ENCODE measurements around the gene SPTB.
"Not testable (repeated sequence)": the region's sequence is repeated elsewhere in the genome, so short reads cannot be mapped to it uniquely, and the experiment has no call there.

The SPTB gene

GRCh38 chr14:64915029-64915424 lies 35.3 kb upstream of the SPTB start:
- peaks cover 10 to 12% of the 10 kb centered on the region in 2 donors for H3K4me1 ChIP-seq (ENCODE audit: control insufficient read depth in 1 of 2, insufficient read depth in 2 of 2, low read length in 2 of 2)
- H3K4me3 ChIP-seq (ENCODE audit: low read depth in 1 of 2, low read length in 2 of 2): peak overlapping the region; percentile 81 to 83
- no peaks in the 10 kb centered on the region for H3K27me3 ChIP-seq (ENCODE audit: low read depth, low read length)
- H3K27ac ChIP-seq (ENCODE audit: low read length): peak overlapping the region; percentile 97
- no peaks in the 10 kb centered on the region for H3K36me3 ChIP-seq (ENCODE audit: control insufficient read depth in 1 of 2, insufficient read depth in 2 of 2, low read length in 2 of 2)
- no peaks in the 10 kb centered on the region for H3K9me3 ChIP-seq (ENCODE audit: control insufficient read depth in 1 of 2, low read length in 2 of 2)

GRCh38 chr14:64914237-64915028 lies 34.7 kb upstream of the SPTB start, which contains the start of gene CHURC1:
Gene CHURC1 (plus strand): TSS chr14:64914455. CDS start chr14:64914496, 41 bp downstream.
- Histone ChIP-seq H3K27ac (ENCODE audit: low read length) (peak within 1 kb of the TSS; percentile 97), H3K4me1 (ENCODE audit: control insufficient read depth in 1 of 2, insufficient read depth in 2 of 2, low read length in 2 of 2) (peaks cover 10 to 12% of the 10 kb centered on the region in 2 donors), H3K27me3 (ENCODE audit: low read depth, low read length) (no peaks in the 10 kb centered on the region), H3K4me3 (ENCODE audit: low read depth in 1 of 2, low read length in 2 of 2) (peak within 1 kb of the TSS; percentile 81 to 83), H3K36me3 (ENCODE audit: control insufficient read depth in 1 of 2, insufficient read depth in 2 of 2, low read length in 2 of 2) (no peaks in the 10 kb centered on the region), H3K9me3 (ENCODE audit: control insufficient read depth in 1 of 2, low read length in 2 of 2) (no peaks in the 10 kb centered on the region)

- not testable (repeated sequence) for H3K36me3 ChIP-seq (ENCODE audit: control insufficient read depth in 1 of 2, insufficient read depth in 2 of 2, low read length in 2 of 2); H3K9me3 ChIP-seq (ENCODE audit: control insufficient read depth in 1 of 2, low read length in 2 of 2); H3K27me3 ChIP-seq (ENCODE audit: low read depth, low read length)
- peak overlapping the region; percentile 81 to 83 for H3K4me3 ChIP-seq (ENCODE audit: low read depth in 1 of 2, low read length in 2 of 2)
- peak overlapping the region; percentile 97 for H3K27ac ChIP-seq (ENCODE audit: low read length)
- peaks cover 10 to 12% of the 10 kb centered on the region in 2 donors for H3K4me1 ChIP-seq (ENCODE audit: control insufficient read depth in 1 of 2, insufficient read depth in 2 of 2, low read length in 2 of 2)
Measured at GRCh38 chr14:64913477-64913876, 33.8 kb upstream of the SPTB start.

GRCh38 chr14:64912261-64912660 lies 32.6 kb upstream of the SPTB start:
- Histone ChIP-seq H3K4me3 (ENCODE audit: low read depth in 1 of 2, low read length in 2 of 2) (no peak overlapping the region), H3K9me3 (ENCODE audit: control insufficient read depth in 1 of 2, low read length in 2 of 2) (no peaks in the 10 kb centered on the region), H3K27me3 (ENCODE audit: low read depth, low read length) (no peaks in the 10 kb centered on the region), H3K27ac (ENCODE audit: low read length) (no peak overlapping the region), H3K36me3 (ENCODE audit: control insufficient read depth in 1 of 2, insufficient read depth in 2 of 2, low read length in 2 of 2) (no peaks in the 10 kb centered on the region), H3K4me1 (ENCODE audit: control insufficient read depth in 1 of 2, insufficient read depth in 2 of 2, low read length in 2 of 2) (peaks cover 10 to 12% of the 10 kb centered on the region in 2 donors)

GRCh38 chr14:64910847-64911495 lies 31.3 kb upstream of the SPTB start:
- Histone ChIP-seq H3K36me3 (ENCODE audit: control insufficient read depth in 1 of 2, insufficient read depth in 2 of 2, low read length in 2 of 2) (no peaks in the 10 kb centered on the region), H3K27ac (ENCODE audit: low read length) (no peak overlapping the region), H3K27me3 (ENCODE audit: low read depth, low read length) (no peaks in the 10 kb centered on the region), H3K9me3 (ENCODE audit: control insufficient read depth in 1 of 2, low read length in 2 of 2) (no peaks in the 10 kb centered on the region), H3K4me3 (ENCODE audit: low read depth in 1 of 2, low read length in 2 of 2) (no peak overlapping the region), H3K4me1 (ENCODE audit: control insufficient read depth in 1 of 2, insufficient read depth in 2 of 2, low read length in 2 of 2) (peaks cover 10% of the 10 kb centered on the region in 2 donors)

GRCh38 chr14:64906022-64906421 lies 26.3 kb upstream of the SPTB start:
- no peaks in the 10 kb centered on the region for H3K36me3 ChIP-seq (ENCODE audit: control insufficient read depth in 1 of 2, insufficient read depth in 2 of 2, low read length in 2 of 2)
- H3K4me3 ChIP-seq (ENCODE audit: low read depth in 1 of 2, low read length in 2 of 2): no peak overlapping the region
- H3K4me1 ChIP-seq (ENCODE audit: control insufficient read depth in 1 of 2, insufficient read depth in 2 of 2, low read length in 2 of 2): no peaks in the 10 kb centered on the region
- no peaks in the 10 kb centered on the region for H3K27me3 ChIP-seq (ENCODE audit: low read depth, low read length)
- H3K27ac ChIP-seq (ENCODE audit: low read length): no peak overlapping the region
- no peaks in the 10 kb centered on the region for H3K9me3 ChIP-seq (ENCODE audit: control insufficient read depth in 1 of 2, low read length in 2 of 2)

GRCh38 chr14:64899958-64900357 lies 20.3 kb upstream of the SPTB start:
- Histone ChIP-seq H3K27ac (ENCODE audit: low read length) (no peak overlapping the region), H3K9me3 (ENCODE audit: control insufficient read depth in 1 of 2, low read length in 2 of 2) (no peaks in the 10 kb centered on the region), H3K4me1 (ENCODE audit: control insufficient read depth in 1 of 2, insufficient read depth in 2 of 2, low read length in 2 of 2) (no peaks in the 10 kb centered on the region), H3K36me3 (ENCODE audit: control insufficient read depth in 1 of 2, insufficient read depth in 2 of 2, low read length in 2 of 2) (no peaks in the 10 kb centered on the region), H3K4me3 (ENCODE audit: low read depth in 1 of 2, low read length in 2 of 2) (no peak overlapping the region), H3K27me3 (ENCODE audit: low read depth, low read length) (no peaks in the 10 kb centered on the region)

GRCh38 chr14:64891839-64892375 lies 12.2 kb upstream of the SPTB start:
- no peaks in the 10 kb centered on the region for H3K9me3 ChIP-seq (ENCODE audit: control insufficient read depth in 1 of 2, low read length in 2 of 2)
- no peak overlapping the region for H3K27ac ChIP-seq (ENCODE audit: low read length)
- H3K4me3 ChIP-seq (ENCODE audit: low read depth in 1 of 2, low read length in 2 of 2): no peak overlapping the region
- H3K27me3 ChIP-seq (ENCODE audit: low read depth, low read length): no peaks in the 10 kb centered on the region
- no peaks in the 10 kb centered on the region for H3K4me1 ChIP-seq (ENCODE audit: control insufficient read depth in 1 of 2, insufficient read depth in 2 of 2, low read length in 2 of 2)
- H3K36me3 ChIP-seq (ENCODE audit: control insufficient read depth in 1 of 2, insufficient read depth in 2 of 2, low read length in 2 of 2): no peaks in the 10 kb centered on the region

GRCh38 chr14:64891173-64891838 lies 11.6 kb upstream of the SPTB start:
- no peaks in the 10 kb centered on the region for H3K9me3 ChIP-seq (ENCODE audit: control insufficient read depth in 1 of 2, low read length in 2 of 2)
- H3K4me3 ChIP-seq (ENCODE audit: low read depth in 1 of 2, low read length in 2 of 2): no peak overlapping the region
- H3K27ac ChIP-seq (ENCODE audit: low read length): no peak overlapping the region
- no peaks in the 10 kb centered on the region for H3K27me3 ChIP-seq (ENCODE audit: low read depth, low read length)
- H3K36me3 ChIP-seq (ENCODE audit: control insufficient read depth in 1 of 2, insufficient read depth in 2 of 2, low read length in 2 of 2): no peaks in the 10 kb centered on the region
- no peaks in the 10 kb centered on the region for H3K4me1 ChIP-seq (ENCODE audit: control insufficient read depth in 1 of 2, insufficient read depth in 2 of 2, low read length in 2 of 2)

GRCh38 chr14:64889352-64889751 lies 9.6 kb upstream of the SPTB start:
- H3K27me3 ChIP-seq (ENCODE audit: low read depth, low read length): no peaks in the 10 kb centered on the region
- no peak overlapping the region for H3K4me3 ChIP-seq (ENCODE audit: low read depth in 1 of 2, low read length in 2 of 2)
- H3K9me3 ChIP-seq (ENCODE audit: control insufficient read depth in 1 of 2, low read length in 2 of 2): no peaks in the 10 kb centered on the region
- H3K27ac ChIP-seq (ENCODE audit: low read length): no peak overlapping the region
- no peaks in the 10 kb centered on the region for H3K4me1 ChIP-seq (ENCODE audit: control insufficient read depth in 1 of 2, insufficient read depth in 2 of 2, low read length in 2 of 2)
- no peaks in the 10 kb centered on the region for H3K36me3 ChIP-seq (ENCODE audit: control insufficient read depth in 1 of 2, insufficient read depth in 2 of 2, low read length in 2 of 2)

- H3K27me3 ChIP-seq (ENCODE audit: low read depth, low read length): peaks cover 9% of the 10 kb centered on the region
- no peak overlapping the region for H3K27ac ChIP-seq (ENCODE audit: low read length)
- H3K9me3 ChIP-seq (ENCODE audit: control insufficient read depth in 1 of 2, low read length in 2 of 2): no peaks in the 10 kb centered on the region
- no peaks in the 10 kb centered on the region for H3K36me3 ChIP-seq (ENCODE audit: control insufficient read depth in 1 of 2, insufficient read depth in 2 of 2, low read length in 2 of 2)
- H3K4me3 ChIP-seq (ENCODE audit: low read depth in 1 of 2, low read length in 2 of 2): no peak overlapping the region
- peaks cover 0 to 3% of the 10 kb centered on the region in 2 donors for H3K4me1 ChIP-seq (ENCODE audit: control insufficient read depth in 1 of 2, insufficient read depth in 2 of 2, low read length in 2 of 2)
Measured at GRCh38 chr14:64885559-64885958, 5.9 kb upstream of the SPTB start.

Data from muscle layer of duodenum (tissue), 2 donors.